Measurements from ENCODE around the gene HSPA12A.

Gene HSPA12A, protein sequence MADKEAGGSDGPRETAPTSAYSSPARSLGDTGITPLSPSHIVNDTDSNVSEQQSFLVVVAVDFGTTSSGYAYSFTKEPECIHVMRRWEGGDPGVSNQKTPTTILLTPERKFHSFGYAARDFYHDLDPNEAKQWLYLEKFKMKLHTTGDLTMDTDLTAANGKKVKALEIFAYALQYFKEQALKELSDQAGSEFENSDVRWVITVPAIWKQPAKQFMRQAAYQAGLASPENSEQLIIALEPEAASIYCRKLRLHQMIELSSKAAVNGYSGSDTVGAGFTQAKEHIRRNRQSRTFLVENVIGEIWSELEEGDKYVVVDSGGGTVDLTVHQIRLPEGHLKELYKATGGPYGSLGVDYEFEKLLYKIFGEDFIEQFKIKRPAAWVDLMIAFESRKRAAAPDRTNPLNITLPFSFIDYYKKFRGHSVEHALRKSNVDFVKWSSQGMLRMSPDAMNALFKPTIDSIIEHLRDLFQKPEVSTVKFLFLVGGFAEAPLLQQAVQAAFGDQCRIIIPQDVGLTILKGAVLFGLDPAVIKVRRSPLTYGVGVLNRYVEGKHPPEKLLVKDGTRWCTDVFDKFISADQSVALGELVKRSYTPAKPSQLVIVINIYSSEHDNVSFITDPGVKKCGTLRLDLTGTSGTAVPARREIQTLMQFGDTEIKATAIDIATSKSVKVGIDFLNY

DNA sequence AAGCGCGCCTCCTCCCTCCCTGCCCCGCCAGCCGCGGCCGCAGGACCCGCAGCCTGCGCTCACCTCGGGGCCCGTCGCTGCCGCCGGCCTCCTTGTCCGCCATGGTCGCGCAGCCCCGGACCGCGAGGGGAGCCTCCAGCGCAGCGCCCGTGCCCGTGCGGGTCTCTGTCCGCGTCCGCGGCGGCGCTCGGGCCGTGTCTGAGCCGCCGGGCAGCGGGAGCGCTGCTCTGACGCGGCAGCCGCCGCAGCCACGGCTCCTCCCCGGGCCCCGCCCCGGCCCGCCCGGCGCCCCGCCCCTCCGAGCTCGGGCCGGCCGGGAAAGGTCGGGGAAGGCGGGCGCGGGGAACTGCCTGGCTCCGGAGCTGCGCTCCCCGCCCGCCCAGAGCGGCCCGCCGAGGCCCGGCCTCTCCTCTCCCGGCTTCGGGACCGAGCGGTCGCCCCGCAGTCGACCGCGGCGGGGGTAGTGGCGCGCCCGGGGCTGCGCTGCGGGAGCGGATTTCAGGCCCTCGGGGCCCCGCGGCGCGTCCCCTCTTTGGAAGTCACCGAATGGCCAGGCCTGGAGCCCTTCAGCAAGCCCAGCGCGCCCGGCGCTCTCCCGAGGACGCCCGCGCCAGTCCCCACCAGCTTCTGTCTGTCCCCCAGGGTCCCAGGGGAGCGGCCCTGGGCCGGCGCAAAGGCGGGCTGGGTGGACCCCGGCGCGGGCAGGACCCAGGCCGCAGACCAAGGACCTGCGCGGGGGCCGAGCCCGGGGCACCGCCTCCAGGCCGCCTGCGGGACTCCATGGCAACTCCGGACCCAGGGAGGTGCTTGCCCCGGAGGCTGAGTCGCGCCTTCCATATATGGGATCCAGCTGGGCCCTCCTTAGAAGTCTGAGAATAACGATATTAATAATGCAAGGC is at the start of gene HSPA12A:
HSPA12A (minus strand) TSS at position 200 of the 899 bp plus-strand sequence; CDS start at position 103, 97 bp downstream.
- peak; percentile 84 for DNase-seq

DNA sequence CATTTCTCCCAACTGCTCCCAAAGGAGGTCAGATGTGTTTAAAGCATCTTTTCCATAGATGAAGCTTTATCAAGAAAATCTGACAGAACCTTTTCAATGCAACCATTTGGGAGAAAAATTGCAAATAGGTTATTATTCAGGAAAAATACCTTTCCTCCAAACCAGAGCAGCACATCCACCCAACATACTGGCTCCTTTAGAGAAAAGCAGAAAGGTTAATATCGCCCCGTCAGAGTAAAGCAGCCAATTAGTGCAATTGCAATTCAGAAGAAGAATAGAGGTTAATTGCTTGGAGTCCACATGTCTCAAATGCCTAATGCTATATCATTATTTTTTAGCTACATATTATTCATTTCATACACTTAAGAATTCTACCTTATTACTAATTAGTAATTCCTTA is 48.9 kb upstream of the HSPA12A start:
- no peak for DNase-seq

DNA sequence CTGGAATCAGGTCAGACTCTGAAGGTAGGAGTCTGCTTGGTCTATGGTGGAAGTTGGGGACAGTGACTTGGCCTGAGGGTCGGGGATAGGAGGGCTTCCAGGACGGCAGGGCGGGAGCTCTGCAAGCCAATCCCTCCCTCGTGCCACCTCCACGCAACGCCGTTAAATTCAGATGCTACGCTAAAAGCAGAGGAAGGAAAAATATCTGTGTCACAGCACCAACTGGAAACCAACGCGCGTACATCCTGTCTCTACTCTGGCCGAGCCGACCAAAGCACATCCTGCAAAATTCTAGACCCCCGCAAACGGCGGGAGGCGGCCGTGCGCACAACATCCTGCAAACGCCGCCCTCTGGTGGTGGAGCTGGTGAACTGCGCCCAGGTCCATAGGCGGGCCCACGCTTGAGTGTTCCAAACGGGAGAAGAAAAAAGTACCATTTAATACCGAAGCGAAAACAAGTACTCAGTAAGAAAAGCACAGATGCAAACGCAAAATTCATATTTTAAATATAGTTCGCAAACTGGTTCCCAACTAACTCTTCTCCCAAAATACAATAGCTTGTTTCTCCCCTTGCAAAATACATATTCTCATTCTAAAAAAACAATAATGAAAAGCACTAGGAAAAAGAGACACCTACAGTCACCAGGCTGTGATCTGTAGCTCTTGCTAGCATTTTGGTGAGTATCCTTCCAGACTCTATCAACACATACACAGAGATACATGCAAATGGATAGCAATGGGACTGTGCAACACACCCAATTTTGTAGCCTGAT is 45.7 kb upstream of the HSPA12A start:
- peak; percentile 76 for DNase-seq

DNA sequence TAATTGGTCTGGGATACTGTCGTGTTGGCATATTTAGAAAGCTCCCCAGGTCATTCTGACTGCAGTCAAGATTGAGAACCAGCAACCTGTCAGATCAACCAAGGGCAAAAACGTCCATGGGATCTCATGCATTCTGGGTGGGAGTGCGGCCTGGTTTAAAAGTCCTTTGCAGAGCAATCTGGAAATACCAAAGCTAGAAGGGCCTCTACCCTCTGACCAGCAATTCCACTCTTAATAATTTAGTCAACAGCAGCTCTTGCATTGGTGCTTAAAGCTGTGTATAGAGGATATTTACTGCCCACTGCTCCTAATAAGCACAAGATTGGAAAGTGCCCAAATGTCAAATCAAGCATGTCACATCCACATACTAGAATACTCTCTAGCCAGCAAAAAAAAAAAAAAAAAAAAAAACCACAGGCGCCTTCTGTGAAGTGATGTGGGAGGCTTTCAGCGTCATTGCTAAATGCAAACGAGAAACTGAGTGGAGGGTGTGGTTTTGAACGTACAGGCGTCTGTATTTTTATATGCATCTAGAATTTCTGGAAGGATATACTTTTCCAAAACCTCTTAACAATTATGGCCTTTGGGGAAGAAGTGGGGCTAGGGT is 44.8 kb upstream of the HSPA12A start:
- no peak for DNase-seq

DNA sequence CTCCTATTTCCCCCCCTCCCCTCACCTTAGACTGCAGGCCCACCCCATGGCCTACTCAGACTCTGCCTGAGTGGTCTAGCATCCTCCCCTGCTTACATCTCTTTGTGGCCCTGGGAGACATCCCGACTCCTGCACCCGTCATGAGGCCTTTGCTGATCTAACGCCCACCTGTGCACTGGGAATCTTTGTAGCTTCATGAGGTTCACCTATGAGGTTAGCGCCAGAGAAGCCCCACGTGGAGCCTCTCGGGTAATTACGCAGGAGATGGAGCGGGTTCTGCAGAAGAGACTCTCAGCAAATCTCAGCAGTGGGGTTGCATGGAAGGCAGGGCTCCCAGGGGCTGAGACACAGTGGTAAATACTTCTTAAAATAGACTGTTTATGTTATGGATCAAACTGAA is 43.5 kb upstream of the HSPA12A start:
- no peak for DNase-seq

DNA sequence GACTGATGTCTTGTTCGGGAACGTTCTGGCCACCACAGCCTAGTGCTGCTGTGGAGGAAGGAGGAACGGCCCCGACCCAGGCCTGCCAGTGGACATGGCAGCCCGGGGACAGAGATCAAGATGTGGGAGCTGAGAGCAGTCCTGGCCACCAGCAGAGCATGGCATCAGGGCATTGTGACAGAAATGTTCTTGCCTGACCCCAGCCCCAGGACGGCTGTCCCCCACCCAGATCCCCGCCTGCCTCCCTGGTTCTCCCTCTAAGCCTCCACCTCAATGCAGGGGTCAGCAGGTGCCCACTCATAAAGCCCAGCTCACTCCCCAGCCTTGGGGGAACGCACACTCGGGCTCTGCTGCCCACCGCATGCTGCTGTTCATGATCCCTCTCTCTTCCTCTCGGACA is 42.9 kb upstream of the HSPA12A start:
- DNase-seq: no peak

DNA sequence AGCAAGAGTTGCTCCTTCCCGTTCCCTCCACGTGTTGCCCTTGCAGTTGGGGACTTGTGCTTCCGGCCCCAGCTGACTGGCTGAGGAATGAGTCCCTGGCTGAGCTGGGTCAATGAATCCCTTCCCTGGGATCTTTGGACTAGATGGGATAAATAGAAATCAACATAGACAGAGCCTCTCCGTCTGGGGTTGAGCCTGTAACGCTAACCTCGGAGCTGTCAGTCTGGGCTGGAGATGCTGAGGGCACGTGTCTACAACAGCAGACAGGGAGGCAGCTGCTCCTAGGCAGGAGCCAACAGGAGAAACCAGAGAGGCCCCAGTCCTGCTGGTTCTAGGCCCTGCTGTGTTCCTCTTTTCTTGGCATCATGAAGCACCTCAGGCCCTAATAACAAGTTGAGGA is 42.3 kb upstream of the HSPA12A start:
- no peak for DNase-seq

DNA sequence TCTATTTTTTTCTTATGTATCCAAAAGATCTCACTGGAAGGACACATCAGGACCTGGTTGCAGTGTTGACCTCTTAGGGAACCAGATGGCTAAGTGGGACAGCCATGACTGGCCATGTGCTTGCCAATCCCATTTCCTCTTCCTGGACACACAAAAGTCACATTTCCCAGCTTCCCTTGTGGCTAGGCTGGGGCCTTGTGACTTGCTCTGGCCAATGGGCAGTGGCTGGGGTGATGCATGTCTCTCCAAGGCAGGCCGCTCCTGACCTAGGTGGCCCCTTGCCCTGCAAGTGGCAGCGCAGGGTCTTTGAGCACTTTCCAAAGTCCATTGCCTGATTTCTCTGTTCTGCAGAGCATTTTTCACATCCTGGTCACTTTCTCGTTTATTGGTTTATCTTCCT is 41.7 kb upstream of the HSPA12A start:
- no peak for DNase-seq

DNA sequence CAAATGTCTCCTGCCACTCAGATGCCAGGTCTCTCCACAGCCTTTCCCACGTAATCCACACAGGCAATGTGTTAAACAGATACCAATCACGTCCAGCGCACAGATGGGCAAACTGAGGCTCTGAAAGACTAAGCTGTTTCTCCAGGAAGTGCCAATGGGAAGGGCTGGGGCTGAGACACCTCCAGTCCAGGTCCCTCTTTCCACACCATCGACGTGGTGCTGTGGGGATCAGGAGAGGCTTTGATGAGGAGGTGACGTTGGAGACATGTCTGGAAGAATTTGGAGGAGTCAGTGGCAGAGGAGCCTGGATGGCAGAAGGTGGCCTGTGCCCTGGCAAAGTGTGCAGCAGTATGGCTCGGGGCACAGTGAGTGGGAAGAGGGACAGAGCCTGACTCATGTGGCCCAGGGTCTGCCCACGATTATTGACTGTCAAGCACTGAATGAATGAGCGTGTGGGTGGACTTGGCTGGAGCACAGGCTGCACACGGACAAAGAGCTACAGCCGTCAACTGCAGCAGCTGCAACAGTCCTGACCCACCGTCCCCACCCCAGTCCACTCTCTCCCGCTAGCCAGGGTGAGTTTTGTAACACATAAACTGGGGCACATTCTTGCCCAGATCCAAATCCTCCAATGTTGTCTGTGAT is 40.8 kb upstream of the HSPA12A start:
- DNase-seq: no peak

DNA sequence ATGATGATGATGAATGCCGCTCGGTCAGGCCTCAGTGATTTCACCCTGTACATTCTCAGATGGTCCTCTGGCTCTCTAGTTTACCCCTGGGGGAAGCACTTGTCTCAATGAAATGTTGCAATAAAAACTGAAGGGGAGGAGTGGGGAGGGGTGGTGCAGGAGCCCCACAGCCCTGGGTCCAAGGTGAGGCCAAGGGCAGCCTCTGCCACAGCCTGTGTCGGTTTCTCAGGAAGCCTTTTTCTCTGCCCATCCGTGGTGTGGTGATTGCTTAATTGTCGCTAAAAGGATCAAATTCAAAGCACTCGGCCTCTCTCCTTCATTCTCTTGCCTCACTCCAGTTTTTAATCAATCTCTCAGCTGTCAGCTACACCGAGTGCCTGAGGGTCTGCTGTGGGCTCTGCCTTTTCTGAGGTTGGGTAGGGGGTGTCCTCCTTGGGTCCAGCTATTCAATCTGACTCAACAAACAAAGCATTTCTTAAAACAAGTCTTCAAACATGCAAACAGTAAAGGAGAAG is 39.1 kb upstream of the HSPA12A start:
- DNase-seq: no peak

DNA sequence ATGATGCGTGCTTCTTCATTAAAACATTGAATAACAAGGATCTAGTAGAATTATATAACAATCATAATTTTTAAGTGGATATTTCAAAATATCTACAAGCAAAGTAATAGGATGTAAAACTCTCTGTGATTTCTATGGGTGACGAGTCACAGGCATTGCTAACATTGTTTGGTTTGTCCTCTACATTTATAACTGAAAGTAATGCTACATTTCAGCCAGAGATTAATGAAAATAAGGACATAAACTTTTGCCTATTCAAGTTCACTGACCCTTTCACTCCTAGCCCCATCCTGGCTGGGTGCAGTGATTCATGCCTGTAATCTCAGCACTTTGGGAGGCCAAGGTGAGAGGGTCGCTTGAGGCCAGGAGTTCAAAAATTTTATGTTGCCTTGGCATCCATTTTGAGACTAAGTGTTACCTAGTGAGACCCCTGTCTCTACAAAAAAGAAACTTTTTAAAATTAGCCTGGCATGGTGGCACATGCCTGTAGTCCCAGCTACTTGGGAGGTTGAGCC is 38.4 kb upstream of the HSPA12A start:
- DNase-seq: no peak

DNA sequence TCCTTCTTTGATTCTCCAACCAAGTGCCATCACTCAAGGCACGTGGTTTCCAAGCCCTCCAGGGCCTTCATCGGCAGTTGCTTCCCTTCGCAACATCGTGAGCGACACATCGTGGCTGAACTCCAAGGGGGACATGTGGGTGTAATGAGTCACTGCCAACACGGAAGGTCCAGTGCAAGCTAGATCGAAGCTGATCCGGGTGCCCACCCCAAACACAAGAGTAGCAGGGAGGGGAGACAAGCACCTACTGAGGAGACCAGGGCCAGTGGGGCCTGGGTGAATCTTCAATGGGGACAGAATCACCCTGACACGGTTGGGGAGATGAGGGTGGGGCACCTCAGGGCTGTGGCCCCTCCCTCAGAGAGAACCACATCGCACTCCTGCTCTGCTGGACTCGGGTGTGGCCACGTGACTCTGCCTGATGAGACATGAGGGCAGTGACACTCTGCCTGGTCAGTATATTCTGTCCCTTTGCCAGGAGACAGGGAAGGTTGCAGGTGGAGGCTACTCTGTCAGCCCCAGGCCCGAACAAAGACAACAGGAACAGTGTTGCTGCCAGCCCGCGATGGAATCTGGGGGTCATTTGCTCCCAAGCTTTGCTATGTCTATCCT is 36.8 kb upstream of the HSPA12A start:
- no peak for DNase-seq

DNA sequence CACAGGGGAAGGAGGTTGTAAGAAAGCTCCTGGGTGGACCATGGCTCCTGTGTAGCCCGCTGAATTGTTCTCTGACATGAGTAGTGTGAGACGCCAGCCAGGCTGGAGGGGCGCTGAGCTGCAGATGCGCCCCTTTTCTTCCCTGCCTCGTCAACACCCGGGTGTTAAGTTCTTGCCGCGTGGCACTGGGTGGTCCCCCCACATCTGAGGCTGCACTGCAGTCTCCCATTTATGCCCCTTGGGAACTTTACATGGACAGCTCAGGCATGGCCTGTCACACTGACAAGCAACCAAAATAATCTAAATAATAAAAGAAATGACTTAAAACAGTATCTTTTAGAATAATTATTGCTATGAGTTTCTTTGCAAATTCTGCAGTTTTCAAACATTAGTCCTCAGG is 34.6 kb upstream of the HSPA12A start:
- DNase-seq: no peak

DNA sequence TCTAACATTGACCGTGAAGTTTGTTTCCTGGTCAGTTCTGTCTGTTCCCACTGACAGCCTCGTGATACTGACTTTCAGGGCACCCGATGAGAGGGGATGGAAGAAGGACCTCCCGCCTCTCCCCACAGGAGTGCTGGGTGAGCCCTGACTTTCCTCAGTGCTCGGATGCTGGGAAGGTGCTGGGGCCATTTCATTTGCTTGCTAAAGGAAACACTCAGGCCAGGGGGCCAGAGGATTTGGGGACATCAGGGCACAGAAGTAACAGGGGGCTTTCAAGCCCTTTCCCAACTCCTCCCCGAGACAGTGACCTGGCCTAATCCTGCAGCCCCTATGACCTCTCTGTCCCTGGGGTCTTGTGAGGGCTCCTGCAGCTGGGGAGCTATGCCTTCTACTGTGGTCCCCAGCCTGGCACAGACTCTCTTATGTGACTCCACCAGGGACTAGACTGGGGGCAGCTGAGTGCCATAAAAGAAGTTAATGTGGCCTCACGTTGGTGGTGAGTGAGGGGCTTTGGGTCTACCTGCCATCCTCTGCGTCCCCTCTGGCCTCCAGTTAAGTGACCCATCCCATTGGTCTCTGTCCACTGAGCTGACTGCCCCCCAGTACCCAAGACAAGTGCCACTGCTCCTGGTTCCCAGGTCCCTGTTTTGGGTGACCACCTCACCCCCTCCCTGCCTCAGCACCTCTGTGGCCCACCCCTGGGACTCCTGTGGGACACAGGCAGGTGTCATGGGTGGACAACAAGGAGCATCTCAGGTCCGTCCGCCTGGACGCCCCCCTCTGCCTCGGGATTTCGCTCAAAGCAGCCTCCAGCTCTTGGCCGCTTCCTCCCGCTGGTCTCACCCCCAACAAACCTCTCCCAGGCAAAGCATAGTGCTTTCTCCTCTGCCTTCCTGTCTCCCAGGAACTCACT is 33.4 kb upstream of the HSPA12A start:
- DNase-seq: no peak

DNA sequence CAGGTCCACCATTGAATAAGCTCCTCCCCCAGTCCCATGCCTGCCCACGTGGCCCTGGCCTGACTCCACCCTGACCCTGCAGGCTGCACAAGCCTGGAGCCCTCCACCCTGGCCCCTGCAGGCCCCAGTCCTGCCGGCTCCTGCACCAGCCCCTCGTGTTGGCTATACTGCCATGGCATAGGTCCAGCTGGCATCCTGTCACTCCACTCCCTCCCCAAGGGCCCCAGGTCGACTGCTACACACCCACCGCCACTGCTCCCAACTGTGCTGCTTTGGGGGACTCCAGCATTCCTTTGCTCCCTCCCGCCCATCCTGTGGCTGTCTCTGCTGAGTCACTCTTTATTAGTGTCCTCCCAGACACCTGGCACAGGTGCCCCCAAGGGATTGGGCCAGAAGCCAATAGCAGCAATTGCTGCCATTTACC is 32.4 kb upstream of the HSPA12A start:
- DNase-seq: no peak

DNA sequence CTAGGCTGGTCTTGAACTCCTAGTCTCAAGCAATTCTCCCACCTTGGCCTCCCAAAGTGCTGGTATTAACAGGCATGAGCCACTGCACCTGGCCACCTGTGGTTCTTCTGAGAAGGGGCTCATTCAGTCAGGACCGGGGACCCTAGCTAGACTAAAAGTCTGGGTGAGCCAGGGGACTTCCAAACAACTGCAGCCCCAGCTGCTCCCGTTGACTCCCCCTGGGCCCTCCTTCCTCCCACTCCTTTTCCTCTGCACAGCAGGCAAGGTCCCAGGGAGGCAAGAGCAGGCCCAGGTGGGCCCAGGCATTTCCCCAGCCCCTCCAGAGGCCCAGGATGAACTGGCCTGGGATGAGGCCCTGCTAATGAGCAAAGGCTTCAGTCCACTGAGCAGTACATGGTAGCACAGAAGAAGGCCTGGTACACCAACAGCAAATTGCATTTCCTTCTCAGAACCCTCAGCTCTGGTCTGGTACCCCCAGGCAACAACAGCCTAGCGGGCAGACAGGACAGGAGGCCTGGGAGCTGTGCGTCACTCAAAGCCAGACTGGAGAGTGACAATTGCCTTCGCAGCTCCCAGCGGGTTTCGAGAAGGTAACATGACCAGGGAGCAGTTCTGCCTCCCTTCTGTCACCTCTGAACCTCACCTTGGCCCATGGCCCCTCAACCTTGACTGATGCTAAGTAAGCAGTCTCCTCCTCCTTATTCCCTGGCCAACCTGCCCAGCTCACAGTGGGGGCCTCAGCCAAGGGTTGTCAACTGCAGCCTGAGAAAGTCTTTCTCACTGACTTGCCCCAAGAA is 30.7 kb upstream of the HSPA12A start:
- no peak for DNase-seq

DNA sequence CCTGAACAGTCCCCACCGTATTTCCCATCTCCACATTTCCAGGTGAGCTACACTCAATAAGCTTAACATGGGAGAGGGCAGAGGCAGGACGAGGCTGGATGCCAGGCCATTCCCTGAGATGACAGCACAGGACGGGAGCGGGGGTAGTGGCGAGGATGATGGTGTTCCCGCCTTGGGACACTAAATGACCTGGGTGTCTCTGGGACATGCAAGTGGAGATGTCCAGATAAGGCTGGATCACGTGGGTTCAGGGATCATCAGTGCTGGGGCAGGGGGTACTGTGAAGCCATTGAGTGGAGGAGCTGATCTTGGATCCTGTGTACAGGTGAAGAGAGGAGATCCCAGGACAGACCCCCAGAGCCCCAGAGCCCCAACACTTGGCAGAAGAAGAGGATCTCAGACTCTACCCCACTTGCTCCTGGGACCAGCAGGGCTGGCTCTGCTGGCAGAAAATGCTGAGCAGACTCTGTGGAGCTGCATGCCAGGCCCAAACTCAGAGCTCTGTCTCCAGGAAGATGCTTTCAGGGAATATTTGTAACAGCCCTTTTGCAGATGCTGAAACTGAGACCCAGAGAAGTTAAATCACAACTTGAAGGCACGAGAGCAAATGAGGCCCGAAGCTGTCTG is 29.7 kb upstream of the HSPA12A start:
- no peak for DNase-seq
